ENCODE data around the gene WDR72.
"Not testable (repeated sequence)": the region's sequence is repeated elsewhere in the genome, so short reads cannot be mapped to it uniquely, and the experiment has no call there.

The WDR72 gene

DNA sequence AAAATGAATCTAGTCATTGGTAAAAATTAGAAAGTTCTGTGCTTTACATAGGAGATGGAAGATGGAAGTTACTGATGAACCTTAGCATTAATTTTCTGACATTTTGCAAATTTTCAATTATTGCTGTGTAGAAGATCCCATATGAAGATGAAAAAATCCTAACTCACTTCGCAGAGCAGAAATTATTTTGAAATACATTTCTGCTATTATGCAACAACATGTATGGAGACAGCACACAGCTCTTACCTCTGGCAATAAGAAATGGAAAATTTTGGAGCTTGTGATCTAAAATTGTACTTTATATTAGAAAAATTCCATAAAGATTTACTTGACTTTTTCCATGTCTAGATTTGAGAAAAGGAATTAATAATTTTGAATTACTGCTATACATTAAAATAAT, 177.9 kb downstream of the WDR72 start:
- ATAC-seq (no peak), DNase-seq (ENCODE audit: low spot score in 2 of 2) (no peak)
- H3K4me3 Mint-ChIP-seq = no peak overlapping the region
- no peaks in the 10 kb centered on the region for H3K4me1 Mint-ChIP-seq
- H3K36me3 Mint-ChIP-seq = no peaks in the 10 kb centered on the region
- peaks cover 3% of the 10 kb centered on the region for H3K9me3 Mint-ChIP-seq
- H3K27ac Mint-ChIP-seq = no peak overlapping the region

DNA sequence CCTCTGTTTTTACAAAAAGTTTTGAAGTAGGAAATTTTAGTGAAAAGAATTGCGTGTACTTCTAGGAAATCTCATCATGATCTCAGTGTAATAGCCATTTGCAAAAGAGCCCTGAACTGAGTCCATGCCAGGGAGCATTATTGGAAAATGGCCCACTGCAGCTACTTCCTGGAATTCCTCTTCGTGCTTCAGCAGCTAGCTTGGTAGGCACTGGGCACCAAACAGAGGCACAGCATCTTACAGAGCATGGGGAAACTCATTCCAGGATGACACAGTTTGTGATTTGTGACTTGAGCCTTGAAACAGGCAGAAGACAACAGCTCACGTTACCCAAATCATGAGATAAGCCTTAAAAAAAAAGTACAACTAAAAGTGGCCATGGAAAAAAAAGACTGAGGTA, 179.1 kb downstream of the WDR72 start:
- H3K9me3 Mint-ChIP-seq = peaks cover 3% of the 10 kb centered on the region
- no peak for ATAC-seq
- H3K4me3 Mint-ChIP-seq = no peak overlapping the region
- H3K4me1 Mint-ChIP-seq = no peaks in the 10 kb centered on the region
- H3K36me3 Mint-ChIP-seq = no peaks in the 10 kb centered on the region
- no peak for DNase-seq (ENCODE audit: low spot score in 2 of 2)
- H3K27ac Mint-ChIP-seq = no peak overlapping the region

DNA sequence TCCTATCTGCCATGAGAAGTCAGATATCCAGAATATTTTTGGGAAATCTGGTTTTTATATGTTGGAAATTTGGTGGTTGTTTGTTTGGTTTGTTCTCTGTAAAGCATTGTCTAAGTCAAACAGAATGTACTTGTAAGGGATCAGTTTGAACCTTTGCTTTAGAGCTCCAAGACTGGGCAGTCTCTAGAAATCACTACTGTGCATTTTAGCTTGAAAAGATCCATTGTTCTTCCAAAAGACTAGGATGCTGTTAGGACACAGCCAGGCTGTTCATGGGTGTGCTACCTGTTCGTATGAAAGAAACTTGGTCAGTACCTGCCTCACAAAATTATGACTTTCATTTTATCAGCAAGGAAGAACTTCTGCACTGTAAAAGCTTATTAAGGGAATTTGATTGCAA, 182.6 kb downstream of the WDR72 start:
- H3K4me3 Mint-ChIP-seq = no peak overlapping the region

GRCh38 chr15:53573091-53573490, 186.4 kb downstream of the WDR72 start:
- Mint-ChIP-seq H3K36me3 (no peaks in the 10 kb centered on the region), H3K9me3 (peaks cover 3% of the 10 kb centered on the region), H3K4me3 (no peak overlapping the region), H3K4me1 (no peaks in the 10 kb centered on the region), H3K27ac (no peak overlapping the region)
- DNase-seq (ENCODE audit: low spot score in 2 of 2) (no peak), ATAC-seq (no peak)

More for the DNA sequence above, 182.6 kb downstream of the WDR72 start:
- Mint-ChIP-seq H3K27ac (no peak overlapping the region), H3K9me3 (peaks cover 3% of the 10 kb centered on the region), H3K36me3 (no peaks in the 10 kb centered on the region), H3K4me1 (no peaks in the 10 kb centered on the region)
- ATAC-seq (no peak), DNase-seq (ENCODE audit: low spot score in 2 of 2) (no peak)

DNA sequence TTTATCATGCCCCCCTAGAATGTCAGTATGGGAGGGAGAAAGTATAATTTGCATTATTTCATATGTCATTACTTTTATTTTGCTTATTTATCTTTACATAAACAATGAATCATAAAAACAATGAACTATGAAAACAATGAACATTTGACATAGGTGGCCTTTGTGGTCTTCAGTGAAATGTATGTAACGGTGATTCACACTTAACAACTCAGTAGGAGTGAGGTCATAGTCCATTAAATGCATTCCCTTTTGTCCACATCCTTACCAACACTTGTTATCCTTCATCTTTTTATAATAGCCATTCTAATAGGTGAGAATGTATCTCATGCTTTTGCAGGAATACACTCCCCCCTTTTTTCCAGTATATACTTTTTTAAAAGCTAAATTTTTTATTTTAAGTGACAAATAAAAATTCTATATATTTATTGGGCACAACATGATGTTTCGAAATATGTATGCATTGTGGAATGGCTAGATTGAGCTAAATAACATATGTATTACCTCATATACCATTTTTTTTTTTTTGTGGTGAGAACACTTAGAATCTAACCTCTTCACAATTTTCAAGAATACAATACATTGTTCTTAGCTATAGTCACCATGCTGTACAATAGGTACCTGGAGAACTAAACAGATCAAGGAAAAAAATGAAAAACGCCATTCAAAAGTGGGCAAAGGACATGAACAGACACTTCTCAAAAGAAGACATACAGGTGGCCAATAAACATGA, 189.5 kb downstream of the WDR72 start:
- Mint-ChIP-seq H3K4me3 (no peak overlapping the region), H3K36me3 (no peaks in the 10 kb centered on the region), H3K4me1 (no peaks in the 10 kb centered on the region), H3K27ac (no peak overlapping the region), H3K9me3 (no peaks in the 10 kb centered on the region)
- DNase-seq (ENCODE audit: low spot score in 2 of 2) = no peak
- ATAC-seq = no peak

DNA sequence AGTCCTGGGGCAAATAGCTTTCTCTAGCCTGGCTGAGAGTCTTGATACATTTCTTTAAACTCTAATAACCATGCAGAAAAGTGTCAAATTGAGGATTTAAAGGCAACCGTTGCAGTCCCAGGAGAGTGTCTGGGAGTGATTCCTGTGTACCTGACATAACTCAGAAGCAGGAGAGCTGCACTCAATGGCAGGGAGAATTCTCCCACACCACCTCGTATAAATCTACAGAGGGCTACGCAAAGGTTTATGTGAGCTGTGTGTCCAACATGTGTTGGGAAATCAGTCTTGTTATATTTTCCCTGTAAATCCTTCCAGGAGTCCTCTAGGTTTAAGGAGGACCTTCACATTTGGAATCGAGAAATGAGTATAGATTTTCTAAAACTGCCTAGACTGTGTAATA, 192.6 kb downstream of the WDR72 start:
- H3K27ac Mint-ChIP-seq = no peak overlapping the region
- no peak for ATAC-seq
- no peak for DNase-seq (ENCODE audit: low spot score in 2 of 2)
- H3K9me3 Mint-ChIP-seq = no peaks in the 10 kb centered on the region
- H3K36me3 Mint-ChIP-seq = no peaks in the 10 kb centered on the region
- no peaks in the 10 kb centered on the region for H3K4me1 Mint-ChIP-seq
- H3K4me3 Mint-ChIP-seq = no peak overlapping the region

- DNase-seq (ENCODE audit: low spot score in 2 of 2) (no peak), ATAC-seq (no peak)
- Mint-ChIP-seq H3K4me3 (no peak overlapping the region), H3K4me1 (no peaks in the 10 kb centered on the region), H3K27ac (no peak overlapping the region), H3K36me3 (no peaks in the 10 kb centered on the region), H3K9me3 (no peaks in the 10 kb centered on the region)
Measured at GRCh38 chr15:53565721-53566120, 193.7 kb downstream of the WDR72 start.

- ATAC-seq (no peak), DNase-seq (ENCODE audit: low spot score in 2 of 2) (no peak)
- no peaks in the 10 kb centered on the region for H3K9me3 Mint-ChIP-seq
- H3K4me1 Mint-ChIP-seq = no peaks in the 10 kb centered on the region
- H3K36me3 Mint-ChIP-seq = no peaks in the 10 kb centered on the region
- H3K4me3 Mint-ChIP-seq = no peak overlapping the region
- no peak overlapping the region for H3K27ac Mint-ChIP-seq
Measured at GRCh38 chr15:53564647-53565046, 194.8 kb downstream of the WDR72 start.

DNA sequence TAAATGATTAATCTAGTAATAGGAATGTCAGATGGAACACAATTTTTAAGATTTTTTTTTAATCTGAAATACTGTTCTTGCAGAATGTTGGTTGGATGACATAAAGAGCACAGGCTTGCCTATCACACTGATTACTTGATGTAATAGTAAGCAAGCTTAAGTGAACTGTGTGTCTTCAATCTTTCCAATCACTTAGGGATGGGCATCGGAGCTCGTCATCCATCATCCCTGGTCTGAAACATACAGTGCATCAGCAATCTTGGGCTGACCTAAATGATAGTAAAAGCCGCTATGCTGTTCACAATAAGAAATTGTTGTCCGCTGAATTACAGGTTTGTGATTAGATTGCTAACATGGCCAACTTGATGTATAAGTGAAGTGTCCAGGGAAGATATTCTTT, 195.8 kb downstream of the WDR72 start:
- Mint-ChIP-seq H3K4me1 (no peaks in the 10 kb centered on the region), H3K9me3 (no peaks in the 10 kb centered on the region), H3K27ac (no peak overlapping the region), H3K36me3 (no peaks in the 10 kb centered on the region), H3K4me3 (no peak overlapping the region)
- ATAC-seq = no peak
- no peak for DNase-seq (ENCODE audit: low spot score in 2 of 2)

DNA sequence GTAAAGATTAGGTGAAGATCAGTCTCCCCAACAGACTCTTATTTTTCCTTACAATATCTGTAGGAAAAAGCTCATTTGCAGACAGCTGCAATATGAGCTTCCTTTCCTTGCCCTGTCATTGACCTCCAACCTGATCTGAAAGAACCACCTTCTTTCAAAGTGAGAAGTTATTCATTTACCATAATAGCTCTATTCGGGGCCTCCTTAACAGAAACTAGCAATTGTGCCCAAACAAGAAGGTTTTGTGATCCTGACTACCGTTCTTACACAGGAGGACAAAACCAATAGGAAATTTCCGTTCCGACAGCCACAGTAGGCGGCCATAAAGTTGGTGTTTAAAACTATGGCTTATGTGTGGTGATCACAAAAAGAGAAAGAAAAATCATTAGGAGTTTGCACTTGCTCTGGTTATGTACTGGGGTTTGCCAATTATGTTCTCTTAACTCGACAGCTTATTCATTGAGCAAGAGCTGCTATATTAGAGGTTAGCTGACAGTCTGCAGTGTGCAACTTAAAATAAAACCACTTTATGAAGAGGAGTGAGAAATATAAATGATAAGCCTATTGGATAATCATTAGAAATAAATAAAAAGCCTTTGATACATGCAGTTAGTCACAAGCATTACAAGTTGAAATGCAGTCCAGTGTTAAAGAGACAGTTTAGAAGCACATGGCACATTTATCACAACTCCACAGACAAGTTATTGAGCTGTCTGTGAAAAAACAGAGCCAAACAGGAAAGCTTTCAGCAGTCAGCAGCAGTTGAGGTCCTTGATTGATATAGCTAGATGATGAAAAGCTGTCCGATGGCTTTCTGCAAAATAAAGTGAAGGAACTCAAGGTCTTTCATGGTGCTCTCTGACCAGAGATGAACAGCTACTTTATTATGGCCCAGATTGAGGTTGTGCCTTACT, 199.8 kb downstream of the WDR72 start:
- Mint-ChIP-seq H3K4me1 (no peaks in the 10 kb centered on the region), H3K4me3 (no peak overlapping the region), H3K9me3 (peaks cover 5% of the 10 kb centered on the region), H3K36me3 (no peaks in the 10 kb centered on the region), H3K27ac (no peak overlapping the region)
- ATAC-seq (no peak), DNase-seq (ENCODE audit: low spot score in 2 of 2) (no peak)

GRCh38 chr15:53558384-53558783, 201.1 kb downstream of the WDR72 start:
- Mint-ChIP-seq H3K4me1 (no peaks in the 10 kb centered on the region), H3K4me3 (no peak overlapping the region), H3K36me3 (no peaks in the 10 kb centered on the region), H3K9me3 (peaks cover 6% of the 10 kb centered on the region), H3K27ac (no peak overlapping the region)
- ATAC-seq (no peak), DNase-seq (ENCODE audit: low spot score in 2 of 2) (no peak)

DNA sequence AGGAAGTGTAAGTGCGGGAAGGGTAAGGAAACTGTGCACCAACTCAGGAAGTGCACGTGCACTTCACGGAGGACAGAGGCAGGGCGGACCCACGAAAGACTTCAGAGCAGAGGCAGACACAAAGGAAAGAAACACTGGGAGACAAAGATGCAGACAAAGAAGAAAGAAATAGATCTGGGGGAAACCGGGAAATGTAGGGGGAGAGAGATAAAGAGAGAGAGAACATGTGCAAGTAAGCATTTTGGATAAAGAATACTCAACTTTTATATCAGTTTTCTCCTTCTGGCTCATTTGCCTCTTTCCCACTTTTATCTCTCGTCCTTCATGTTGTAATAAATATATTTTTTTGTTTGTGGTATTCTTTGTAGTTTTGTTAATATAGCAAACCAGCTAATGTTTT, 204.2 kb downstream of the WDR72 start:
- Mint-ChIP-seq H3K4me1 (no peaks in the 10 kb centered on the region), H3K9me3 (peaks cover 6% of the 10 kb centered on the region), H3K27ac (no peak overlapping the region), H3K4me3 (no peak overlapping the region), H3K36me3 (no peaks in the 10 kb centered on the region)
- ATAC-seq = no peak
- no peak for DNase-seq (ENCODE audit: low spot score in 2 of 2)

- Mint-ChIP-seq H3K4me3 (no peak overlapping the region), H3K36me3 (no peaks in the 10 kb centered on the region), H3K27ac (no peak overlapping the region), H3K4me1 (no peaks in the 10 kb centered on the region), H3K9me3 (peaks cover 2% of the 10 kb centered on the region)
- ATAC-seq (no peak), DNase-seq (ENCODE audit: low spot score in 2 of 2) (no peak)
Measured at GRCh38 chr15:53549697-53550305, 209.7 kb downstream of the WDR72 start.

- H3K27ac Mint-ChIP-seq = no peak overlapping the region
- no peak overlapping the region for H3K4me3 Mint-ChIP-seq
- no peak for DNase-seq (ENCODE audit: low spot score in 2 of 2)
- no peaks in the 10 kb centered on the region for H3K4me1 Mint-ChIP-seq
- H3K36me3 Mint-ChIP-seq = no peaks in the 10 kb centered on the region
- ATAC-seq = no peak
- no peaks in the 10 kb centered on the region for H3K9me3 Mint-ChIP-seq
Measured at GRCh38 chr15:53548236-53548635, 211.2 kb downstream of the WDR72 start.

DNA sequence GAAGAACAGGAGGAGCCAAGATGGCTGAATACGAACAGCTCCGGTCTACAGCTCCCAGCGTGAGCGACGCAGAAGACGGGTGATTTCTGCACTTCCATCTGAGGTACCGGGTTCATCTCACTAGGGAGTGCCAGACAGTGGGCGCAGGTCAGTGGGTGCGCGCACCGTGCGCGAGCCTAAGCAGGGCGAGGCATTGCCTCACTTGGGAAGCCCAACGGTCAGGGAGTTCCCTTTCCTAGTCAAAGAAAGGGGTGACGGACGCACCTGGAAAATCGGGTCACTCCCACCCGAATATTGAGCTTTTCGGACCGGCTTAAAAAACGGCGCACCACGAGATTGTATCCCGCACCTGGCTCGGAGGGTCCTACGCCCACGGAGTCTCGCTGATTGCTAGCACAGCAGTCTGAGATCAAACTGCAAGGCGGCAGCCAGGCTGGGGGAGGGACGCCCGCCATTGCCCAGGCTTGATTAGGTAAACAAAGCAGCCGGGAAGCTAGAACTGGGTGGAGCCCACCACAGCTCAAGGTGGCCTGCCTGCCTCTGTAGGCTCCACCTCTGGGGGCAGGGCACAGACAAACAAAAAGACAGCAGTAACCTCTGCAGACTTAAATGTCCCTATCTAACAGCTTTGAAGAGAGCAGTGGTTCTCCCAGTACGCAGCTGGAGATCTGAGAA, 218.7 kb downstream of the WDR72 start:
- DNase-seq (ENCODE audit: low spot score in 2 of 2); H3K36me3 Mint-ChIP-seq; H3K4me1 Mint-ChIP-seq; ATAC-seq; H3K9me3 Mint-ChIP-seq; H3K27ac Mint-ChIP-seq; H3K4me3 Mint-ChIP-seq: not testable (repeated sequence)

All from stimulated activated effector memory CD8-positive, alpha-beta T cell treated with anti-CD3 and anti-CD28 coated beads, Interleukin-12 subunit alpha, Interleukin-12 subunit beta, amount 100 ng/mL, for 72 hours (primary cell).